Nephron (organoid): Measurements from ENCODE around the gene CDC37.

Source experiments
- H3K27ac Mint-ChIP-seq, 3 experiments: 2 replicates each; pipeline ENCODE4 v1.8.0; 2020; ENCODE audit warnings: mixed read lengths in 3 of 3, mild to moderate bottlenecking in 2 of 3, moderate library complexity in 1 of 3
- H3K27me3 Mint-ChIP-seq: 2 replicates; pipeline ENCODE4 v1.8.0; 2021; ENCODE audit warnings: low read depth, mild to moderate bottlenecking, moderate library complexity, mixed read lengths
- H3K36me3 Mint-ChIP-seq: 2 replicates; pipeline ENCODE4 v1.8.0; 2020; ENCODE audit warnings: low read depth, mixed read lengths
- H3K4me1 Mint-ChIP-seq: 2 replicates; pipeline ENCODE4 v1.8.0; 2020; ENCODE audit warnings: mixed read lengths
- H3K4me3 Mint-ChIP-seq, 3 experiments: 2 replicates each; pipeline ENCODE4 v1.8.0; 2020; ENCODE audit warnings: mild to moderate bottlenecking in 3 of 3, mixed read lengths in 3 of 3, moderate library complexity in 2 of 3
- H3K9me3 Mint-ChIP-seq: 2 replicates; pipeline ENCODE4 v1.8.0; 2020; ENCODE audit warnings: mixed read lengths
- TF ChIP-seq, protein P1 (sequence below), 3 experiments: fragments of 200-600 bp; sonication (generic); IDR thresholded peaks; one replicate each; pipeline ENCODE4 v1.5.0; 2021; ENCODE audit warnings: antibody characterized with exemption in 3 of 3; ENCODE audit not compliant: unreplicated experiment in 3 of 3

The CDC37 gene

DNA sequence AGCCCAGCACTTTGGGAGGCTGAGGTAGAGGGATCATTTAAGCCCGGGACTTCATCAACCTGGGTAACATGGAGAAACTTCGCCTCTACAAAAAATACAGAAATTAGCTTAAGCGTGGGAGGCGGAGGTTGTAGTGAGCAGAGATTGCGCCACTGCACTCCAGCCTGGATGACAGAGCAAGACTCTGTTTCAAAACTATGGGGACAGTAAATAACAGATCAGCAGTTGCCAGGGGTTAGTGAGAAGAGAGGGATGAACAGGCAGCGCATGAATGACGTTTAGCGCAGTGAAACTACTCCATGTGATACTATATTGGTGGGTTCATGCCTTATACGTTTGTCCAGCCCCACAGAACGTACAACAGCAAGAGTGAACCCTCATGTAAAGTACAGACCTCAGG, 56.8 kb downstream of the CDC37 start:
- TF ChIP-seq, protein P1, sequence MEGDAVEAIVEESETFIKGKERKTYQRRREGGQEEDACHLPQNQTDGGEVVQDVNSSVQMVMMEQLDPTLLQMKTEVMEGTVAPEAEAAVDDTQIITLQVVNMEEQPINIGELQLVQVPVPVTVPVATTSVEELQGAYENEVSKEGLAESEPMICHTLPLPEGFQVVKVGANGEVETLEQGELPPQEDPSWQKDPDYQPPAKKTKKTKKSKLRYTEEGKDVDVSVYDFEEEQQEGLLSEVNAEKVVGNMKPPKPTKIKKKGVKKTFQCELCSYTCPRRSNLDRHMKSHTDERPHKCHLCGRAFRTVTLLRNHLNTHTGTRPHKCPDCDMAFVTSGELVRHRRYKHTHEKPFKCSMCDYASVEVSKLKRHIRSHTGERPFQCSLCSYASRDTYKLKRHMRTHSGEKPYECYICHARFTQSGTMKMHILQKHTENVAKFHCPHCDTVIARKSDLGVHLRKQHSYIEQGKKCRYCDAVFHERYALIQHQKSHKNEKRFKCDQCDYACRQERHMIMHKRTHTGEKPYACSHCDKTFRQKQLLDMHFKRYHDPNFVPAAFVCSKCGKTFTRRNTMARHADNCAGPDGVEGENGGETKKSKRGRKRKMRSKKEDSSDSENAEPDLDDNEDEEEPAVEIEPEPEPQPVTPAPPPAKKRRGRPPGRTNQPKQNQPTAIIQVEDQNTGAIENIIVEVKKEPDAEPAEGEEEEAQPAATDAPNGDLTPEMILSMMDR (IDR thresholded peaks at IDR 0.05; ENCODE audit: unreplicated experiment in 3 of 3), result no peak
- Mint-ChIP-seq H3K9me3 (no peaks in the 10 kb centered on the region), H3K4me3 (no peak overlapping the region), H3K4me1 (no peaks in the 10 kb centered on the region), H3K27ac (peak overlapping the region in 1 of 3 experiments; percentile 20), H3K27me3 (no peaks in the 10 kb centered on the region), H3K36me3 (peaks cover 6% of the 10 kb centered on the region)

DNA sequence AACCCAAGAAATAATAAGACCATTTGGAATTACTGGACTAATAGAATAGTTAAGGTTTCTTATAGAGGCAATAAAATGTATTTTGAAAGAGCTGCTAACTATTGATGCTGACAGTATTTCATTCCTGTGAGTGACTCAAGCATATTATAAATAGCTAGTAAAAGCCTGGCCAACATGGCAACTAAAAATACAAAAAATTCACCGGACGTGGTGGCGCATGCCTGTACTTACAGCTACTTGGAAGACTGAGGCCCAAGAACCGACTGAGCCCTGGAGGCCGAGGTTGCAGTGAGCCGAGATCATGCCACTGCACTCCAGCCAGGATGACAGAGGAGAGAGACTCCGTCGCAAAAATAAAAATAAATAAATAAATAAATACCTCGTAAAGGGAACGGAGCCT, 58.6 kb downstream of the CDC37 start:
- Mint-ChIP-seq H3K9me3 (no peaks in the 10 kb centered on the region), H3K4me3 (no peak overlapping the region), H3K27me3 (no peaks in the 10 kb centered on the region), H3K4me1 (no peaks in the 10 kb centered on the region), H3K36me3 (no peaks in the 10 kb centered on the region), H3K27ac (no peak overlapping the region)
- TF ChIP-seq, protein P1 (IDR thresholded peaks at IDR 0.05; ENCODE audit: unreplicated experiment in 3 of 3), result no peak

DNA sequence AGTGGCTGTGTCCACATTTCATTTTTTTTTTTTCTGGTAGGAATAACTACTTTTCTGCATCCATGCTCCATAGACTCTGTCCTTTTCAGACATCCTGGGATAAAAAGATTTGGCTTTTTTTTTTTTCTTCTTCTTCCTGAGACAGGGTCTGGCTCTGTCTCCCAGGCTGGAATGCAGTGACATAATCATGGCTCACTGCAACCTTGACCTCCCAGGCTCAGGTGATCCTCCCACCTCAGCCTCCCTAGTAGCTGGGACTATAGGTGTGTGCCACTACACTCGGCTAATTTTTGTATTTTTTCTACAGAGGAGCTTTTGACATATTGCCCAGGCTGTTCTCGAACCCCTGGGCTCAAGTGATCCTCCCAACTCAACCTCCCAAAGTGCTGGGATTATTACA, 59.8 kb downstream of the CDC37 start:
- Mint-ChIP-seq H3K36me3 (no peaks in the 10 kb centered on the region), H3K4me1 (no peaks in the 10 kb centered on the region), H3K4me3 (no peak overlapping the region), H3K27ac (no peak overlapping the region), H3K9me3 (no peaks in the 10 kb centered on the region), H3K27me3 (peaks cover 5% of the 10 kb centered on the region)
- TF ChIP-seq, protein P1 (IDR thresholded peaks at IDR 0.05; ENCODE audit: unreplicated experiment in 3 of 3), result no peak
